Hair follicle dermal papilla cell (primary cell): ENCODE results near the gene STAC. TPM values are rescaled to one million over a fixed set of nuclear protein-coding genes. Genes with fewer than 3 reads are reported as not detected.

Experiments used
- total RNA-seq: library from RNA; depleted of rRNA; stranded (reverse); fragments of >200 nt; gene quantifications from 2 replicates; pipeline ENCODE4 v1.2.3, GENCODE V29; 2012

Gene STAC
- 14.3 and 22.9 TPM in 2 replicates for total RNA-seq

GRCh38 chr3:36380221-36381031, at the start of gene STAC:
Gene STAC, plus strand, starts transcription at chr3:36380504. Its CDS starts 140 bp downstream, at chr3:36380644.

